ENCODE measurements around the gene MYO9B.

The MYO9B gene

DNA sequence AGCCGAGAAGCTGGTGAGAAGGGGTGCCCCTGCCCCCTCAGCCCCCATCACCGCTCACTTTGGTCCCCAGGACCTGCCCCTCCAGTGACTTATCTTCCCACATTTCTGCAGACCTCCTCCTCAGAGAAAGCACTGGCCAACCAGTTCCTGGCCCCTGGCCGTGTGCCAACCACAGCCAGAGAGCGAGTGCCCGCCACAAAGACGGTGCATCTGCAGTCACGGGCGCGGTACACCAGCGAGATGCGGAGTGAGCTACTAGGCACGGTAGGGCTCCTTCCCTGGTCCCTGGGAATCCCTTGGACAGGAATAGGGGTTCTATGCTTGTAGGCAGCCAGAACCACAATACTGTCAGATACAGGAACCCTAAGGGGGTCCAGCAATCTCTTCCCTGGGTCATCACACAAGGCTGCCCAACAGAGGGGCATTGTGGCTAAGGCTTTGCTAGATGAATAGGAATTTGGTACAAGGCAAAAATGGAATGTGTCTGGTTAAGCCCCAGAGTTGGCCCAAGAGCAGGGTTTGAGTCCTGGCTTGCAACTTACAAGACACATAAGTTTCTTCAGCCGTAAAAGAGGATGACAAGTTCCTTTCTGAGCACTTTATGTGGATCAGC lies 140.6 kb downstream of the MYO9B start:
- no peak for DNase-seq

DNA sequence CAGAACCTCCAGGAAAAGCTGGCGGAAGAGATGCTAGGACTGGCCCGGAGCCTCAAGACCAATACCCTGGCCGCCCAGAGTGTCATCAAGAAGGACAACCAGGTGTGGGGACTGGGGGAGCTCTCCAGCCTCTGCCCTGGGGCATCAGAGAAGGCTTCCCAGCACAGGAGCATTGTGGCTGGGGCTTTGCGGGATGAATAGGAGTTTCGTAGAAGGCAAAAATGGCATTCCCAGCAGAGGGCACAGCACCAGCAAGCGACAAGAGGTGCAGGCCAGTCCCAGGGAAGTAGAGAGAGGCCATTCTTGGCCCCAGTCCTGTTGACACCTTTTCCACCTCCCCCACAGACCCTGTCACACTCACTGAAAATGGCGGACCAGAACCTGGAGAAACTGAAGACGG lies 143.7 kb downstream of the MYO9B start:
- DNase-seq = no peak

DNA sequence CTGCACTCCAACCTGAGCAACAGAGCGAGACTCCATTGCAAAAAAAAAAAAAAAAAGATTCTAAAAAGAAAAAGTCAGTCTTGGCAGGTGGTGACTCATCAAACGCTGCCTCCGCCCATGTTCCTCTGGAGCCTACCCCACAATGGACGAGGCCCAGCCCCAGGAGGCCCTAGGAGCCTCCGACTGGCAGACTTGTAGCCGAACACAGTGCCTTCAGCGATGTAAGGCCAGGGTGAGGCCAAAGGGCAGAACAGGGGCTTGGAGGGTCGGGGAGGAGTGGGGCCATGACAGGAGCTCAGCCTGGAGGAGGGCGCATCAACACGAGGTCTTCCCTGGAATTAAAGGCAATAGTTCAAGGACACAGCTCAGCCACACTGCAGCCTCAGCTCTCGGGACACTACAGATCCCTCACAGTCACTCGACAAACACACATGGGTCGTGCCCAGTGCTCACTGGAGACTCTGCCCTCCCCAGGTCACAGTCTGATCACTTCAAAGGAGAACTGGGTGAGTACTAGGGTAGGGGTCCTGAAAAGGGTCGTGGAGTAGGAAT lies 144.7 kb downstream of the MYO9B start:
- no peak for DNase-seq

DNA sequence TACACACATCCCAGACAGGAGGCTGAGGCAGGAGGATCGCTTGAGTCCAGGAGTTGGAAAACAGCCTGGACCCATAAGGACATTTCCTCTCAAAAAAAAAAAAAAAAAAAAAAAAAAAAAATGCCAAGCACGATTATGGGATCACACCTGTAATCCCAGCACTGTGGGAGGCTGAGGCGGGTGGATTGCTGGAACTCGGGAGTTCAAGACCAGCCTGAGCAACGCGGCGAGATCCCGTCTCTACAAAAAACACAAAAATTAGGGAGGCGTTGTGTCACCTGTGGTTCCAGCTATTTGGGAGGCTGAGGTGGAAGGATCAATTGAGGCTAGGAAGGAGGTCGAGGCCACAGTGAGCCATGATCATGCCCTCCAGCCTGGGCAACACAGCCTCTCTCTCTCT lies 149.5 kb downstream of the MYO9B start:
- DNase-seq = no peak

DNA sequence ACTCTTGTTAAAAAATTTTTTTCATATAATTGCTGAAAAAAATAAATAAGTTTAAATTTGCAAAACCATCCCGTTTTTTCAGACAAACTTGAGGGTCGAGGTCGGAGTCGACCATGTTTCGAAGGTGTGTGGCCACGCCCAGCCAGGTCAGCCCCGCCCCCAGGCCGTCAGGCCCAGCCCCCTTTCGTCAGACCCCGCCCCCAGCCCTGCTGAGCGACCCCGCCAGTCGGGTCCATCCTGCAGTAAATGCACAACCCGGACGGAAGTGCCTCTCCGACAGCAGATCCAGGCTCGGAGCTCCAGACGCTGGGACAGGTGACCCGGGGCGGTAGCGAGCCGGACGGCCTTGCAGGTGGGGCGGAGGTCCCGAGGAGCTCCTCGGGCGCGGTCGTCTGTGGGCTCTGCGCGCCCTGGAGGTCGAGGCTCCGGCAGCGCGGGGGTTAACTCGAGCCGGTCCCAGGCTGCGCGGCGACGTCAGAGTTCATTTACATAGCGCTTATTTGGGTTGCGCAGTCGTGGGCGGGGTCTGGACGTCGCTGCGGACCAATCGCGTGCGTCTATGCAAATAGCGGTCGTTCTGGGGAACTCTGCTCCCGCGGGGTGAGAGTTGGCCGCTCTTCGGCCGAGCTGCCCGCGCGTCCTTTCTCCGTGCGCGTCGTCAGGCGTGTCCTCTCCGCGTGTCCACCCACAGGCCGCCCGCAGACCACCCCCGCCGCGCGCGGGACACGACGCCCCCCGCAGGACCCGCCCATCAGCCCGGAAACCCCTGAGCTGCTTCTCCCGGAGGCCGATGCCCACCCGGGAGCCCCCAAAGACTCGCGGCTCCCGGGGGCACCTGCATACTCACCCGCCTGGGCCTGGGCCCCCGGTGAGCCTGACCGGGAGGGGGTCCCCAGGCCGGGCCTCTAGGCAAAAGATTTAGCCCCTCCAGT lies 150.7 kb downstream of the MYO9B start, which contains the start of gene OCEL1:
Gene OCEL1, plus strand, starts transcription at position 225 of the 932 bp plus-strand sequence. Its CDS starts 22 bp downstream, at position 247.
- peak; percentile 96 for DNase-seq

DNA sequence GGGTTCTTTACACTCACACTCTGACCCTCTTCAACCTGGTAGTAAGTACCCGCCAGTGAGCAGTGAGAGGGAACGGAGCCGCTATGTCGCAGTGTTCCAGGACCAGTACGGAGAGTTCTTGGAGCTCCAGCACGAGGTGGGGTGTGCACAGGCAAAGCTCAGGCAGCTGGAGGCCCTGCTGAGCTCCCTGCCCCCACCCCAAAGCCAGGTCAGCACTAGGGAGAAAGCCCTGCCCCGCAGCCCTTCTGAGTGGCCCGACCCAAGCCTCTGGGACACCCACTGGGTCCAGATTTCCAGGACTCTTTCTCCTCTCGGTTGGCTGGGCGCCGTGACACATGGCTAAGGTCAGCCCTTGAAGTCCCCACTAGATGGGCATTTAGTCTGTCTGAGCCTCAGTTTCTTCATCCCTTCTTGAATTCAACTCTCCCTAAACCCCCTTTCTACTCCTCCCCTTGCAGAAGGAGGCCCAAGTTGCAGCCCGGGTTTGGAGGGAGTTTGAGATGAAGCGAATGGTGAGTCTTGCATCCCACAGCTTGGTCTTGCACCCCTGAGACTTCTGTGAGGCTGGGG lies 152.3 kb downstream of the MYO9B start:
- no peak for DNase-seq

DNA sequence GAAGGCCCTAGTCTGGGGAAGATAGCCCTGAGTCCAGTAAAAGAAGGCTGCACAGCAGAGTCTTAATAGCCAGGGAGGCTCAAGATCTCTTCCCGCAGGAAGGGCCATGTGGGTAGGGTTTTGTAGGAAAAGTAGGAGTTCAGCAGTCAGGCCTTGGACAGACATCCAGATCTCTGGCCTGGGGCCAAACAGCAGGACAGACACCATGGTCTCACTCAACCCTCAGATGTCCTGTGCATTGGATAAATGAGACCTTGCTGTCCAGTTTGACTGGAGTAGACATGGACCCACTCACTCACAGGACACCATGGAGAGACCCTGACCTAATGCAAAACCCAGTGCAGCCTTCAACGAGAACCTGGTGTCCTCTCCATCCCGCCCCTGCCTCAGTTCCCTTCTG lies 154.3 kb downstream of the MYO9B start:
- DNase-seq = no peak

DNA sequence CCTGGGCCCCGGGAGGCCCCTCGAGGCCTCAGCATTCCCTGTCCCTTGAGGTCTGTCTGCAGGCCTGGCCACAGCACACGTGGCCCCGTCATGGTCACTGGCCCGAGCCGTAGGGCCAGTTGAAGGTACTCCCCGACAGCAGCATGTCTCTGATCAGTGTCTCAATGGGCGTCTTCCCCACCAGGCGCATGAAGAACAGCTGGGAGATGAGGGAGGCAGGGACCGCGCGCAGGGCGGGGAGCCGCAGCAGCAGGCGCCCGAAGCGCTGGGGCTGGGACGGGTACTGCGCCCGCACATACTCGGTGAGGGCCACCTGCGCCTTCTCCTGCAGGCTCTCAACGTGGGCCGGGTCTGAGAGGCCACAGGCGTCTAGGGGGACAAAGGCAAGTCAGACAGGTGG lies 156.7 kb downstream of the MYO9B start:
- DNase-seq = no peak

DNA sequence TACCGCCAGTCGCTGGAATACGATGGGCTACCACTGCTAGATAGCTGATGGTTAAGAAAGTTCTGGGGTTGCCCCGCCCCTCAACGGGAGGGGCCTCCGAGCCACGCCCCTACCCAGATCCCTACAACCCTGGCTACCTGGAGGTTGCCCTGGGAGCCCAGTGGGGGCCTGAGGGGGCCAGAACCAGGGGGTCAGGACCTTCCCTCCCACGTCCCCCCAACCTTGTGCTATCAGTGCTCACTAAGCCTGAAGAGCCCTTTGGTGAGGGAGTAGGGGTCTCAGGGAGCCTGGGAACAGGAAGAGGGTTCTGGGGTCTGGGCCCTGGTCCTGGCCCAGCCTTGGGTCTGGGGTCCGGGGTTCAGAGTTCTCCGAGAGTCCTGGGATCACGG lies 159.3 kb downstream of the MYO9B start:
- peak; percentile 66 for DNase-seq

DNA sequence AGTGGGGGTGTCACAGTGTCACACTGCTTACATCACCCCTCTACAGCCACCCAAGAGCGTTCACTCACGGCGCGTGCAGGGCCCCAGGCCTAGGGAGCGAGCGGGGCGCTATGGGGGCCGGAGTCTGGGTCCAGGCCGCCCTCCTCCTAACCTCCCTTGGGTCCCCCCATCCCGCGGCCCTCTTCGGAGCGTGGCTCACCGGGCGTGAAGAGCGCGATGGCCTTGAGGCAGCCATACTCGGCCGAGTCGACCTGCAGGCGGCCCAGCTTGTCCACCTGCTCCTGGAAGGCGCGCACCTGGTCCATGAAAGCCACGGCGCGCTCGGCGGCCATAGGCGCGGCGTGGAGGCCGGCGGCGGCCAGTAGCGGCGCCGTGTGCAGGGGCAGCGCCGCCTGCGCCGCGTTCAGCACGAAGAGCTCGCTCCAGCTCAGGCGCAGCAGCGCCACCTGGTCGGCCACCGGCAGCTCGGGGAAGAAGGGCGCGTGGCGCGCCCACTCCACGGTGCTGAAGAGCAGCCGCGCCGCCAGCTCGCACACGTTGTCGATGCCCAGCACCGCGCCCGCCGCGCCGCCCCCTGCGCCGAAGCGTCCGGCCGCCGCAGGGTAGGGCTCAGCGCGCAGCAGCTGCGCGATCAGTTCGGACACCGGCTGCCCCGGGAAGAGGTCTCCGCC lies 159.9 kb downstream of the MYO9B start:
- DNase-seq = peak; percentile 80

DNA sequence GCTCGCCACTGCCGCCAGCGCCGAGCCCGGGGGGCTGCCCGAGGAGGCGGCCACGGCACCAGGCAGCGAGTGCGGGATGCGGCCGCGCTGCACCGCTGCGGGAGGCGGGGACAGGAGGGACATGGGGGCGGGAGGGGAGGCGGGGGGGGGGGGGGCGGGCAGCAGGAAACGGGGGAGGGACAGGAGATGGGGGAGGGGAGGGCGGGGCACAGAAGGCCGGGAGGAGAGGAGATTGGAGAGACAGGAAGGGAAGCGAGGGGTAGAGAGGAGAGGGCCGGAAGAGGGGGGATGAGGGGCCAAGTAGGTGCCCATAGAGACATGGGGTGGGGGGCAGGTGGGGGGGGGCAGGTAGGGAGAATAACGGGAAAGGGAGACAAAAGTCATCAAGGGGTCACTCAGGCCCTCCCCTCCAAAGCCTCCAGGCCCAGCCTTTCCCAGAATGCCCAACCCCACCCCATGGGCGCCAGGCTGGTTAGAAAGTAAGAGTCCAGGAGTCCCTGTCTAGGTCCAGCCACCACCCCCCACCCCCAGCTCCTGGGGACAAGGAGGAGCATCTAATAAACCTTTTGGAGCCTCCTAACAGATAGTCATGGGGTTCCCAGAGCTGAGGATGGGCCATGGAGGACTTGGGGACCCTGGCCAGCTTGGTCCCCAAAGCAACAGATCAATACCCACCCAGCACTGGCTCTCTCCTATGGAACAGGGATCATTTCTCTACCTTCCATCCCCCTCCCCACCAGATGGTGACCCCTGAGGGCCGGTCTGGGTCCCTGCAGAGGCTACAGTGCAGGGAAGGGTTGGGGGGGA lies 160.6 kb downstream of the MYO9B start:
- no peak for DNase-seq

DNA sequence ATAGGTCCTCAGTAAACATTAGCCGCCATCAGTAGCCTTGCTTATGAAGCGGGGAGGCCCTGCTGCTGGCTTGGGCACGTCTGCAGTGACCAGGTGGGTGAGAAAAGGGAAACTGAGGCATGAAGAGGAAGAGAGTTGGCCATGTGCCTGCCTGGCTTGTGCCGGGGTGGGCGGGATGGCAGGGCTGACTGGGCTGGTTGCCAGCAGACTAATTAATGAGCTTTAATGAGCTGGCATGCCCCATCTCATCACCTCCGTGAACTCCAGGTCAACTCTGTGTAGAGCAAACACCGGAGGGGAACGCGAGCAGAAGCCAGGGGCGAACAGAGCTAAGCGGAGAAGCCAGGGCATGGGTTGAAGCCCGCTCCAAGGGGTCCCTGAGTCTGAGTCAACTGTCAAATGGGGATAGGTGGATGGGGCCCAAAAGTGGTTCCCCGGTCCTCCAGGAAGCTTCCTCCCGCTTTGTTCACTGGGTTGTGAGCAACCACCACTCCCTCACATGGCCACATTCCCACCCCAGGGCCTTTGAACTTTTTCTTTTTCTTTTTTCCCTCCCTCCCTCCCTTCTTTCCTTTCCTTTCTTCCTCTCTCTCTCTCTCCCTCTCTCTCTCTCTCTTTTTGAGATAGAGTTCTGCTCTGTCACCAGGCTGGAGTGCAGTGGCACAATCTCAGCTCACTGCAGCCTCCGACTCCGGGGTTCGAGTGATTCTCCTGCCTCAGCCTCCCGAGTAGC lies 161.4 kb downstream of the MYO9B start:
- DNase-seq = no peak

DNA sequence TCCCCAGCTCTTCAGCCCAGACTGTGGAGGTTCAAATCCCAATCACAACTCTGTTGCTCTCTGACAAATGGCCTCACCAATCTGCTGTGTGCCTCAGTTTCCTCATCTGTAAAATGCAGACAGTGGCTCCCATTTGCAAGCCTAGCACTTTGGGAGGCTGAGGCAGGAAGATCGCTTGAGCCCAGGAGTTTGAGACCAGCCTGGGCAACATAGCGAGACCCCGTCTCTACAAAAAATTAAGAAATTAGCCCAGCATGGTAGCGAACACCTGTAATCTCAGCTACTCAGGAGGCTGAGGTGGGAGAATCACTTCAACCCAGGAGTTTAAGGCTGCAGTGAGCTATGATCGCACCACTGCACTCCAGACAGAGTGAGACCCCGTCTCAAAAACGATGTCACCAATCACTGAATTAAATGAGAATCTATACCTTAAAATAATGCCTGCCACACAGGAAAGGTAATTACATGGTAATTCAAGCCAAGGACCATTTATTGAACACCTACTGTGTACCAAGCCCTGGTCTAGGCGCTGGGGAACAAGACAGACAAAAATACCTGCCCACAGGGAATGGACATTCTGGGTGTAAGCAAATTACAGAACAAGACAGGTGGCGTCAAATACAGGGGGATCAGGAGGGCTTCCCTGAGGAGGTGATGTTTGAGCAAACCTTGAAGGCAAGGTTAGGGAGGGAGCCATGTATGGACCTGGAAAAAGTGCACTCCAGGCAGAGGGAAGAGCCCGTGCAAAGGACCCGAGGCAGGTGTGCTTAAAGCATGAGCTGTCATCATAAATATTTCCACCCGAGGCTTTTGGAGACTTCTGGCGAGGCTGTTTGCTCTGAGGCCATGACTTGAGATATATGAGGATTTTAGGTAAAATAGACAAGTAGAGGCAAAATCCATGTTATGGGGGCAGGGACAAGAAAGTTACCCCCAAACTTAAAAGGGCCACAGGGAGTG lies 162.4 kb downstream of the MYO9B start:
- no peak for DNase-seq

DNA sequence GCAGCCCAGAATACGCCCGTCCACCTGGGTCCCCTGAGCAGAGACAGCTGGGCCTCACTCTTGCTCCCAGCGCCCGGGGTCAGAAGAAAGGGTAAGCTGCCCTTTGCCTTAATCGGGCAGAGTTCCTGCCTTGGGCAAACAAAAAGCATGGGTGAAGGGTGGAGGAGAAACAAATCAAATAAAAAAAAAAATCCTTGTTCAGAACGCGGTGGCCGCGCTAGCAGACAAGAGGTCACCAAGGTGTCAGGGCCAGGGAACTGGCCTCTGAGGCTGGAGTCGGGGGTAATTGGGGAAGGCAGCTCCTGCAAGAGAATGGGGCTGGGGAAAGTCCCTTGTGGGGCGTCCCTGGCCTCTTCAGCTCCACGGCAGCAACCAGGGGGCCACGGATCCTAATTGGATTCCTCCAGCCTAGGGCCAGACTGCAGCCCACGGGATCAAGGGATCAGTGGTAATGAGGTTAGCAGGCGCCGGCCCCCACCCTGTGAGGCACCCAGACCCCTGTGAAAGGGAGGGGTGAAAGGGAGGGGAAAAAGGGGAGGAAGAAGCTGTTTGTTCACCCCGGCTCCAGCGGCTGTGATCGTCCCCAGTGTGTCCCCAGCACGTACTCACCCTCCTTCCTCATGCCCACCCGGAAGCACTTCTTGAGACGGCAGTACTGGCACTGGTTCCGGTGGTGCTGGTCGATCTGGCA lies 164.6 kb downstream of the MYO9B start:
- no peak for DNase-seq

DNA sequence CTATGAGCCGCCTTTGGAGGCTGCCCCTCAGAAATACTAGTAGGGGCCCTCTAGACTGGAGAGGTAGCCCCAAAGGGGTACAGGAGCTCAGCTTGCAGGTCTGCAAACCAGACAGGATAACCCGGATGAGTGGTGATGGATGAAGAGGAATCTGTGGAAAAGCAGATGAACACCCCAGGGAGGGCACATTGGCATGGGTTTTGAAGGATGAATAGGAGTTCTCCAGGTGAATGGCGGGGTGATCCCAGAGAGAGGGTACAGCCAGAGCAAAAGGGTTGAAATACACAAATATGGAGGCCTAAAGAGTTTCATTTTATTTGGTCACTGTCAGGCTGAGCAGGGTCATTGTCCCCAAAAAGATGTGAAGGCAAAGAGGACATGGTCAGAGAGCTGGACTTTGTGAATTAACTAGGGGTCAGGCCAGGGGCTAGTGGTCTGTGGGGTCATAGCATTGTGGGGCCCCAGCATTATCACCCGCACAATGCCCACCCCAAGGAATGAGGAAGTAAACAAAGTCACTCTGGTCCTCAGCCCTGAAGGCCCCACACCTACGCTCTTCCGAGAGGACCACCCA lies 165.3 kb downstream of the MYO9B start:
- no peak for DNase-seq

DNA sequence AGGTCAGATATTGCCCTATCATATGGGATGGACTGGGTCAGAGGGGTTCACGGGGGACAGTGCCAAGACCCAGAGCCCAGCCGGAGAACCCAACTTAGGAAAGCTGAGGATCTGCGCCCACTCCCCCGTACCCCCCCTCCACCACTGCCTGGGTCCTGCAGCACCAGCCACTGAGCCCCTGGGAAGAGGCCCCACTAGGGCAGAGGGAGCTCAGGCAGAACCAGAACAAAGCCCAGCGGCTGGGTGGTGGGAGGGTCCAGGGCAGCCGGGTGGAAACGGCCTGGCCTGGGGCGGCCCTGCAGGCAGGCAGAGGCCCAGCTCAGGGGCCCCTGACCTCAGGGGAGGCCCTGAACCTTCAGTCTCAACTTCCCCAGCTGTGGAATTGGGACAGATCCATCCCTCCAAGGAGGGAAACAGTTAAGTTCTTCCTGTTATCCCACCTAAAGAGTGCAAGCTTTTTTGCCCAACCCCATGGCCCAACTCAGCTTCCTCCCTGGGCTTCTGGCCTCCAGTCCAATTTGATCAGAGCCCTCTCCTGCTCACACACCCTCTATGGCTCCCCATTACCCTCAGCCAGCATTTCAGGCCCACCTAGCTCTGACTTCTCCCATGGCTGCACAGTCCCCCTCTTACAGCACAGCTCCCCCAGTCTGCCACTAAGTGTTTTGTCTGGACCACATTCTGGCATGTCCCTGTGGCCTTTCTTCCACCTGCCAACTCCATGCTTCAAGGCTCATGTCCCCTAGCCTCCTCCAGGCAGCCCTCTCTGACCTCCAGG lies 167.0 kb downstream of the MYO9B start:
- no peak for DNase-seq

DNA sequence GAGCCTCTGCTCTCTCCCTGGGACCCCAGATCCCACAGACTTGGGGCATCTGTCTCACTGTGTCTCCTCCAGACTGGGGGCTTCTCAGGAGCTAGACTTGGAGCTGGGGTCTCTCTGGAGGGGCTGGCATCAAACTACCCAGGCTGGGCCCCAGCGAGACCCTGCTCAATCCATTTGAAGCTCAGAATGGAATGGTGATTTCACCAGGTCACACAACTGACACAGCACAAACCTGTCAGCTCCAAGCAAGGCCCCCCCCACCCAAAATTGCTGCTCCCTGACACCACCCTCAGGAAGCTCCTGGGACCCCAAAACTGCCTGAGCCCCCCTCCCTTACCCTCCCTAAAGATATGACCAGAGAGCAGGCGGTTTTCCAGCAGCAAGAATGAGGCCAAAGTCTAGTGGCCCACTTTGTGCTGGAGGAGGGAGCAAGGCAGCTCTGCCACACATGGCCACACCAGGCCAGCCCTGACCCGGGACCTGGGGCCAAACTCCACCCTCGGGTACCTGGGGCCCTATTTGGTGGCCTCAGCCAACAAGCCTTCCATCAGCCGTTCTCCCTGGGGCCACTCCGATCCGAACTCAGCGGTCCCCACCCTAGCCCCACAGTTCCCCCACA lies 167.7 kb downstream of the MYO9B start:
- DNase-seq = no peak

Data from CD4-positive, alpha-beta T cell treated with Interleukin-12 subunit alpha and Interleukin-12 subunit beta, for 1 hour (primary cell).